HG03460 (cell line): ENCODE results near the gene TUBB3.
"Not testable (repeated sequence)": the region's sequence is repeated elsewhere in the genome, so short reads cannot be mapped to it uniquely, and the experiment has no call there.

Experiments
- ATAC-seq: cut with Tn5 transposase; IDR thresholded peaks from one replicate; pipeline ENCODE4 v1.9.1; 2021; ENCODE audit not compliant: unreplicated experiment

TUBB3 gene

GRCh38 chr16:89962754-89963498 is 39.8 kb downstream of the TUBB3 start:
- no peak for ATAC-seq

GRCh38 chr16:89964201-89964600 is 41.1 kb downstream of the TUBB3 start:
- ATAC-seq = no peak

- no peak for ATAC-seq
Measured at GRCh38 chr16:89965447-89966225, 42.5 kb downstream of the TUBB3 start.

GRCh38 chr16:89966756-89967155 is 43.6 kb downstream of the TUBB3 start:
- no peak for ATAC-seq

GRCh38 chr16:89967436-89967835 is 44.3 kb downstream of the TUBB3 start:
- ATAC-seq = not testable (repeated sequence)

GRCh38 chr16:89968074-89968473 is 44.9 kb downstream of the TUBB3 start:
- ATAC-seq = not testable (repeated sequence)

- no peak for ATAC-seq
Measured at GRCh38 chr16:89969741-89970410, 46.7 kb downstream of the TUBB3 start.

- ATAC-seq = peak; percentile 17
Measured at GRCh38 chr16:89971495-89972243, 48.5 kb downstream of the TUBB3 start.

- peak; percentile 76 for ATAC-seq
Measured at GRCh38 chr16:89972244-89973234, 49.4 kb downstream of the TUBB3 start.

- no peak for ATAC-seq
Measured at GRCh38 chr16:89973235-89973634, 50.1 kb downstream of the TUBB3 start.

GRCh38 chr16:89973654-89974335 is 50.7 kb downstream of the TUBB3 start:
- no peak for ATAC-seq

GRCh38 chr16:89974870-89975269 is 51.7 kb downstream of the TUBB3 start:
- no peak for ATAC-seq

GRCh38 chr16:89981414-89981813 is 58.3 kb downstream of the TUBB3 start:
- no peak for ATAC-seq

- no peak for ATAC-seq
Measured at GRCh38 chr16:89982318-89982717, 59.2 kb downstream of the TUBB3 start.

GRCh38 chr16:89983536-89983935 is 60.4 kb downstream of the TUBB3 start:
- no peak for ATAC-seq

- ATAC-seq = no peak
Measured at GRCh38 chr16:89984216-89984615, 61.1 kb downstream of the TUBB3 start.

- ATAC-seq = no peak
Measured at GRCh38 chr16:89985219-89985618, 62.1 kb downstream of the TUBB3 start.
